ENCODE data around the gene ZNF362. TPM values are rescaled to one million over a fixed set of nuclear protein-coding genes. Genes with fewer than 3 reads are reported as not detected.

Gene ZNF362
- total and polyA plus RNA-seq, 10 of the 15 experiments (the other 5 are each of a cell fraction or from before 2014, with no cell fraction given), result 0.74 to 22.8 (median 7.4) TPM

GRCh38 chr1:33349778-33350610, 93.7 kb downstream of the ZNF362 start (continued):
- peak; percentile 82 for TF ChIP-seq NBN (IDR thresholded peaks at IDR 0.05)
- no peak for TF ChIP-seq USF2 (IDR thresholded peaks at IDR 0.05; ENCODE audit: borderline replicate concordance, low read depth, low read length)
- TF ChIP-seq ZNF592 (IDR thresholded peaks at IDR 0.05), result no peak
- TF ChIP-seq MTA2 (IDR thresholded peaks at IDR 0.05; ENCODE audit: low read depth), result peak; percentile 57; the same call in 1 of the 2 replicates
- no peak for TF ChIP-seq CBX3 (IDR thresholded peaks at IDR 0.05; ENCODE audit: borderline replicate concordance, low read depth)
- no peak for TF ChIP-seq TCF7 (IDR thresholded peaks at IDR 0.05; ENCODE audit: borderline replicate concordance)
- TF ChIP-seq SREBF1 (IDR thresholded peaks at IDR 0.05; ENCODE audit: low read length), result no peak
- TF ChIP-seq SIX5 (IDR thresholded peaks at IDR 0.05; ENCODE audit: low read depth, low read length, severe bottlenecking), result no peak
- peak; percentile 67; the same call in 1 of the 2 replicates for TF ChIP-seq PML (IDR thresholded peaks at IDR 0.05; ENCODE audit: low read length)
- peak; percentile 35 to 76; a peak in 2 of 4 replicates for TF ChIP-seq BHLHE40 (IDR thresholded peaks at IDR 0.05; ENCODE audit: borderline replicate concordance in 1 of 2, low read depth in 2 of 2, low read length in 1 of 2)
- peak; percentile 91 for TF ChIP-seq SPI1 (IDR thresholded peaks at IDR 0.05; ENCODE audit: borderline replicate concordance, insufficient read depth, low read depth, low read length)
- TF ChIP-seq LARP7 (IDR thresholded peaks at IDR 0.05), result peak; percentile 90
- TF ChIP-seq CREM (IDR thresholded peaks at IDR 0.05; ENCODE audit: low read depth), result no peak
- TF ChIP-seq IKZF1 (conservative IDR thresholded peaks at IDR 0.05), result peak; percentile 82
- TF ChIP-seq MLLT1 (IDR thresholded peaks at IDR 0.05), result peak; percentile 69
- no peak for TF ChIP-seq NR2C2 (IDR thresholded peaks at IDR 0.05; ENCODE audit: borderline replicate concordance, control insufficient read depth, insufficient read length, low read depth)
- TF ChIP-seq SUZ12 (IDR thresholded peaks at IDR 0.05; ENCODE audit: unreplicated experiment), result no peak
- TF ChIP-seq BMI1 (IDR thresholded peaks at IDR 0.05; ENCODE audit: borderline replicate concordance), result no peak
- no peak for TF ChIP-seq CBX5 (IDR thresholded peaks at IDR 0.05; ENCODE audit: low read depth)
- TF ChIP-seq DPF2 (IDR thresholded peaks at IDR 0.05), result peak; percentile 89
- TF ChIP-seq PBX3 (IDR thresholded peaks at IDR 0.05; ENCODE audit: insufficient replicate concordance, low read depth, low read length), result no peak
- no peak for TF ChIP-seq SRF (IDR thresholded peaks at IDR 0.05; ENCODE audit: low read depth in 2 of 2, low read length in 2 of 2)
- TF ChIP-seq HDAC2 (IDR thresholded peaks at IDR 0.05), result no peak

Data from GM12878 (cell line).